Adrenal gland (tissue), 12 donors: ENCODE measurements around the gene SPTB. TPM values are rescaled to one million over a fixed set of nuclear protein-coding genes. Genes with fewer than 3 reads are reported as not detected.

ENCODE experiments used
- DNase-seq, 7 donors: peaks; one replicate each; pipeline ENCODE4 v3.0.0-alpha.2; 2019 to 2020
- H3K27ac ChIP-seq, 5 donors: fragments of 200-600 bp; sonication (generic) in 4 of 5; 1 replicate in 3 of 5; 2 replicates in 2 of 5; pipeline versions ENCODE4 v1.5.1 to v1.8.0; 2016 to 2020; ENCODE audit warnings: mild to moderate bottlenecking in 1 of 5
- H3K27me3 ChIP-seq: fragments of 200-600 bp; 2 replicates; pipeline ENCODE4 v1.8.0; 2021
- H3K36me3 ChIP-seq, 2 donors: fragments of 200-600 bp; replicated peaks in 1 of 2; 1 replicate in 1 of 2; 2 replicates in 1 of 2; pipeline versions ENCODE4 v1.5.1 to v1.8.0; 2018 to 2022
- H3K4me1 ChIP-seq, 2 donors: fragments of 200-600 bp; replicated peaks in 1 of 2; 1 replicate in 1 of 2; 2 replicates in 1 of 2; pipeline versions ENCODE4 v1.5.1 to v1.8.0; 2018 to 2021
- H3K4me3 ChIP-seq, 4 donors: fragments of 200-600 bp; sonication (generic) in 3 of 4; one replicate each; pipeline ENCODE4 v1.5.1; 2016 to 2018
- H3K9me3 ChIP-seq, 3 donors: fragments of 200-600 bp; sonication (generic) in 1 of 3; replicated peaks in 1 of 3; 1 replicate in 2 of 3; 2 replicates in 1 of 3; pipeline versions ENCODE4 v1.5.1 to v1.8.0; 2016 to 2021
- CTCF ChIP-seq, 6 experiments: fragments of 450-650 bp in 4 of 6; fragments of 200-600 bp in 2 of 6; sonication (generic) in 1 of 6; IDR thresholded peaks; 1 replicate in 5 of 6; 2 replicates in 1 of 6; pipeline versions ENCODE4 v1.5.1 to v1.8.0; 2016 to 2021; ENCODE audit warnings: antibody characterized with exemption in 6 of 6, mild to moderate bottlenecking in 2 of 6, moderate library complexity in 1 of 6
- POLR2A ChIP-seq, 2 donors: fragments of 450-650 bp; IDR thresholded peaks; one replicate each; pipeline ENCODE4 v1.6.1; 2017; ENCODE audit warnings: antibody characterized with exemption in 2 of 2, mild to moderate bottlenecking in 2 of 2, moderate library complexity in 1 of 2
- WGBS, 4 donors: extraction: QIAGEN DNeasy Blood & Tissue Kit in 2 of 4; methylation state at CpG; one replicate each; pipeline versions ENCODE4 v1.1.5 to v1.1.7; 2013 to 2017; 5-methylcytosine and 5-hydroxymethylcytosine counted together
- intact Hi-C, 2 donors: fragments of 100-400 bp; cut with DNase I; formaldehyde crosslinking; loops; one replicate each; pipeline versions ENCODE4 v1.14.1 to v1.15.0; 2022 to 2023
- polyA plus RNA-seq, 3 donors: library from polyadenylated mRNA; stranded (reverse); fragments of 200-250 nt in 2 of 3; fragments of 350-450 nt in 1 of 3; fragmentation: Illumina TruSeq in 1 of 3; extraction: RNeasy Lipid Tissue Mini Kit (QIAGEN cat#74804) in 1 of 3; gene quantifications; one replicate each; pipeline ENCODE4 v1.2.3, GENCODE V29; 2013 to 2014
- total RNA-seq, 9 donors: library from RNA; depleted of rRNA in 4 of 9; stranded (reverse); fragments of >200 nt in 4 of 9; fragments of 120-200 nt in 1 of 9; fragmentation: NEBNext Ultra II Directional in 1 of 9; extraction: Animal tissue kit (Norgen Biotek cat#: 25700) in 1 of 9; gene quantifications; one replicate each; pipeline versions ENCODE4 v1.1.0 to v1.2.4, GENCODE V29; 2013 to 2023
- donor health status: healthy with polysubstance abuse.
- donor health status: Bipolar disorder and iron deficiency.
- donor health status: DM: yes; HTN: yes; CAD: no.
- donor health status: DM: no; HTN: no; CAD: no.
- donor health status: DM: no; HTN: no; CAD: no.
- donor health status: DM: yes; HTN: yes; CAD: no.

Gene SPTB
- total and polyA plus RNA-seq, 12 donors = 0.18 to 14.5 (median 1.2) TPM

- Histone ChIP-seq H3K4me1 (peaks cover 0 to 11% of the 10 kb centered on the region in 2 donors), H3K9me3 (no peaks in the 10 kb centered on the region), H3K27ac (peak overlapping the region in 2 of 5 donors; percentile 60 to 68), H3K27me3 (no peaks in the 10 kb centered on the region), H3K36me3 (no peaks in the 10 kb centered on the region), H3K4me3 (no peak overlapping the region)
- DNase-seq = no peak
- 78 to 90% (median 85%) methylated on average over 8 to 9 of the region's 9 CpGs for WGBS, 4 donors
- TF ChIP-seq CTCF (IDR thresholded peaks at IDR 0.05) (no peak), POLR2A (IDR thresholded peaks at IDR 0.05) (no peak)
- intact Hi-C loops = no loop called here
Measured at GRCh38 chr14:64721899-64722298, 157.8 kb downstream of the SPTB start.

GRCh38 chr14:64721391-64721791, 158.3 kb downstream of the SPTB start:
- intact Hi-C loops = no loop called here
- WGBS, 4 donors = 59 to 77% (median 62%) methylated on average over 5 of the region's 5 CpGs; no CpG with 5 or more reads in 1 of the 4 donors
- DNase-seq = no peak
- Histone ChIP-seq H3K36me3 (no peaks in the 10 kb centered on the region), H3K4me3 (no peak overlapping the region), H3K9me3 (no peaks in the 10 kb centered on the region), H3K27me3 (no peaks in the 10 kb centered on the region), H3K27ac (peak overlapping the region in 2 of 5 donors; percentile 60 to 68), H3K4me1 (peaks cover 0 to 11% of the 10 kb centered on the region in 2 donors)
- TF ChIP-seq CTCF (IDR thresholded peaks at IDR 0.05) (no peak), POLR2A (IDR thresholded peaks at IDR 0.05) (no peak)

- no peak overlapping the region for H3K27ac ChIP-seq
Measured at GRCh38 chr14:64720131-64720576, 159.6 kb downstream of the SPTB start.

GRCh38 chr14:64719601-64720000, 160.1 kb downstream of the SPTB start:
- H3K27ac ChIP-seq = no peak overlapping the region
- H3K4me1 ChIP-seq = peaks cover 0 to 11% of the 10 kb centered on the region in 2 donors
- intact Hi-C loops = no loop called here
- H3K36me3 ChIP-seq = no peaks in the 10 kb centered on the region
- TF ChIP-seq POLR2A (IDR thresholded peaks at IDR 0.05) = no peak
- no peak for TF ChIP-seq CTCF (IDR thresholded peaks at IDR 0.05)
- H3K27me3 ChIP-seq = no peaks in the 10 kb centered on the region
- 56 to 86% (median 84%) methylated on average over 3 to 7 of the region's 7 CpGs for WGBS, 4 donors
- DNase-seq = no peak
- H3K9me3 ChIP-seq = no peaks in the 10 kb centered on the region
- H3K4me3 ChIP-seq = no peak overlapping the region

More at GRCh38 chr14:64720131-64720576, 159.6 kb downstream of the SPTB start:
- no peak for DNase-seq
- TF ChIP-seq POLR2A (IDR thresholded peaks at IDR 0.05) (no peak), CTCF (IDR thresholded peaks at IDR 0.05) (no peak)
- 68 to 86% (median 83%) methylated on average over 5 to 7 of the region's 7 CpGs for WGBS, 4 donors
- Histone ChIP-seq H3K4me3 (no peak overlapping the region), H3K36me3 (no peaks in the 10 kb centered on the region), H3K27me3 (no peaks in the 10 kb centered on the region), H3K9me3 (no peaks in the 10 kb centered on the region), H3K4me1 (peaks cover 0 to 11% of the 10 kb centered on the region in 2 donors)
- intact Hi-C loops = no loop called here
